ENCODE data around the gene C8B. TPM values are rescaled to one million over a fixed set of nuclear protein-coding genes. Genes with fewer than 3 reads are reported as not detected.

C8B gene
- total RNA-seq, 1 experiment from 2014 or later, result not detected

DNA sequence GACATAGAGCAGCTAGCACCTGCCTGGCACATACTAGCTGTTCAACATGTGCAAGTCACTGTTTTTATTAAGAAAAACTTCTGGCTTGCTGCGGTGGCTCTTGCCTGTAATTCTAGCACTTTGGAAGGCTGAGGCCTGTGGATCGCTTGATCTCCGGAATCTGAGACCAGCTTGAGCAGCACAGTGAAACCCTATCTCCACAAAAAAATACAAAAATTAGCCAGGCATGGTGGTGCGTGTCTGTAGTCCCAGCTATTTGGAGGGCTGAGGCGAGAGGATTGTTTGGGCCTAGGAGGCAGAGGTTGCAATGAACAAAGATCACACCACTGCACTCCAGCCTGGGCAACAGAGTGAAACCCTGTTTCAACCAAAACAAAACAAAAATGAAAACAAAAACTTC is 27.7 kb upstream of the C8B start:
- no peak overlapping the region for H2AK5ac ChIP-seq (ENCODE audit: insufficient read length, low read length)
- H3K56ac ChIP-seq (ENCODE audit: insufficient read length, low read depth, low read length), result no peak overlapping the region
- H4K20me1 ChIP-seq (ENCODE audit: control insufficient read depth, insufficient read depth, insufficient read length), result no peaks in the 10 kb centered on the region
- H3K18ac ChIP-seq (ENCODE audit: insufficient read length, low read depth, low read length), result no peak overlapping the region
- H4K91ac ChIP-seq (ENCODE audit: insufficient read length, low read depth, low read length), result no peak overlapping the region
- no CpG with 5 or more reads among the region's 5 CpGs for WGBS (ENCODE audit: extremely low coverage, insufficient read length, low lambda C conversion rate)
- H3K23ac ChIP-seq (ENCODE audit: insufficient read length, low read depth, low read length), result no peak overlapping the region
- H4K5ac ChIP-seq (ENCODE audit: insufficient read length, low read depth, low read length), result no peak overlapping the region
- H3T11ph ChIP-seq (ENCODE audit: low read length), result no peak overlapping the region
- H2BK20ac ChIP-seq (ENCODE audit: low read depth, low read length, poor library complexity, severe bottlenecking), result no peak overlapping the region
- no peak overlapping the region for H2BK12ac ChIP-seq (ENCODE audit: insufficient read length, low read depth, low read length)
- H3K79me1 ChIP-seq (ENCODE audit: insufficient read depth, low read depth, low read length, poor library complexity, severe bottlenecking), result no peaks in the 10 kb centered on the region
- Mint-ChIP-seq H3K9me3 (no peaks in the 10 kb centered on the region), H3K27me3 (ENCODE audit: low read depth) (no peaks in the 10 kb centered on the region), H3K4me1 (peaks cover 11 to 18% of the 10 kb centered on the region in 2 experiments), H3K27ac (peak overlapping the region in 2 of 3 experiments; percentile 13 to 84; a peak in 5 of 7 replicates), H3K4me3 (no peak overlapping the region), H3K36me3 (ENCODE audit: insufficient read depth in 1 of 3, low read depth in 3 of 3) (no peaks in the 10 kb centered on the region; a peak in 1 of 7 replicates)
- no peak for DNase-seq
- H2BK15ac ChIP-seq (ENCODE audit: low read depth, low read length), result no peak overlapping the region
- no peak overlapping the region for H2AFZ ChIP-seq (ENCODE audit: low read length)
- no peak overlapping the region for H3K4me2 ChIP-seq (ENCODE audit: insufficient read depth, insufficient read length, low read length)
- H3K4ac ChIP-seq (ENCODE audit: low read depth, low read length), result no peak overlapping the region
- no peak overlapping the region for H4K8ac ChIP-seq (replicated peaks; ENCODE audit: insufficient read length, low read depth, low read length)
- H3K27me3 ChIP-seq (ENCODE audit: insufficient read depth, low read length), result no peaks in the 10 kb centered on the region
- no peaks in the 10 kb centered on the region for H3K4me1 ChIP-seq (ENCODE audit: insufficient read depth, low read length)
- H2BK120ac ChIP-seq (ENCODE audit: low read depth, low read length, poor library complexity, severe bottlenecking), result no peak overlapping the region
- H3K23me2 ChIP-seq (ENCODE audit: insufficient read length, low read depth, low read length, poor library complexity, severe bottlenecking), result no peaks in the 10 kb centered on the region
- H3K27ac ChIP-seq (ENCODE audit: insufficient read length, low read depth, low read length), result no peak overlapping the region
- H3K9ac ChIP-seq (ENCODE audit: extremely low read depth, insufficient read length, low read length), result no peak overlapping the region
- H2BK5ac ChIP-seq (ENCODE audit: insufficient read length, low read length), result no peak overlapping the region
- H3K9me3 ChIP-seq (ENCODE audit: control insufficient read depth, low read depth, low read length), result no peaks in the 10 kb centered on the region
- TF ChIP-seq, protein P1, sequence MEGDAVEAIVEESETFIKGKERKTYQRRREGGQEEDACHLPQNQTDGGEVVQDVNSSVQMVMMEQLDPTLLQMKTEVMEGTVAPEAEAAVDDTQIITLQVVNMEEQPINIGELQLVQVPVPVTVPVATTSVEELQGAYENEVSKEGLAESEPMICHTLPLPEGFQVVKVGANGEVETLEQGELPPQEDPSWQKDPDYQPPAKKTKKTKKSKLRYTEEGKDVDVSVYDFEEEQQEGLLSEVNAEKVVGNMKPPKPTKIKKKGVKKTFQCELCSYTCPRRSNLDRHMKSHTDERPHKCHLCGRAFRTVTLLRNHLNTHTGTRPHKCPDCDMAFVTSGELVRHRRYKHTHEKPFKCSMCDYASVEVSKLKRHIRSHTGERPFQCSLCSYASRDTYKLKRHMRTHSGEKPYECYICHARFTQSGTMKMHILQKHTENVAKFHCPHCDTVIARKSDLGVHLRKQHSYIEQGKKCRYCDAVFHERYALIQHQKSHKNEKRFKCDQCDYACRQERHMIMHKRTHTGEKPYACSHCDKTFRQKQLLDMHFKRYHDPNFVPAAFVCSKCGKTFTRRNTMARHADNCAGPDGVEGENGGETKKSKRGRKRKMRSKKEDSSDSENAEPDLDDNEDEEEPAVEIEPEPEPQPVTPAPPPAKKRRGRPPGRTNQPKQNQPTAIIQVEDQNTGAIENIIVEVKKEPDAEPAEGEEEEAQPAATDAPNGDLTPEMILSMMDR (conservative IDR thresholded peaks at IDR 0.05), result no peak
- no peaks in the 10 kb centered on the region for H3K79me2 ChIP-seq (ENCODE audit: insufficient read depth, low read length)
- H3K14ac ChIP-seq (ENCODE audit: insufficient read depth, low read length), result no peak overlapping the region

Measured in H9 (cell line).